ENCODE measurements around the gene NFATC3.

DNA sequence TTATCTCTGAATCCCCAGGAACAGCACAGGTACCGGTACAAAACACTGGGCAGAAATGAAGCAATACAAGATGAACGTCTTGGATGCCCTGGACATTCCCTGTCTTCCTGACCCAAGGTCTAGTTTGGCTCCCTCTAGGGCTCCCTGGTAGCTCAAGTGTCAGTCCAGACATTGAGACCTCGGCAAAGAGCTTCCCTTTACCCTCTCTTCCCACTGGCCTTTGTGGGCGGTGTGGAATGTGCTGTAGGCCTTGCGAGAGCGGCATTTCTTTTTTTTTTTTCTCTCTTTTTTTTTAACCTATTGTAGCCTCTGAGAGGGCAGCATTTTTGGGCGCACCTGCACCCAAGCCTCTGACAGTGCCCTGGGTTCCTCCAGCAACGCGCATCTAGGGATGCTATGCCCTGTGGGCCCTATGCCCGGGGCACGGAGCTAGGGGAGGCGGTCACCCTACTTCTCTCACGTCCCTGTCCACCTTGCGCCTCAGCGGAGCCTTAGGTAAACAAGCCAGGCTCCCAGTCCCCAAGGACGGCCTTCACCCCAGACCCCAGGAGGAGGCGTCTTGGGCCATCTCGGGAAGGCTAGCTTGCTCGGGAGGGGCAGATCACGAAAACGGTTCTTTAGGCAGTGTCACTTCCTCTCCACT lies 1.2 kb upstream of the NFATC3 start:
- TF ChIP-seq HDGF (IDR thresholded peaks at IDR 0.05; ENCODE audit: borderline replicate concordance) (no peak), ZNF384 (IDR thresholded peaks at IDR 0.05) (no peak), BHLHE40 (IDR thresholded peaks at IDR 0.05; ENCODE audit: borderline replicate concordance) (no peak), ELF4 (IDR thresholded peaks at IDR 0.05) (no peak), FOXM1 (IDR thresholded peaks at IDR 0.05; ENCODE audit: borderline replicate concordance) (no peak), SUZ12 (IDR thresholded peaks at IDR 0.05) (no peak), FOXA1 (IDR thresholded peaks at IDR 0.05) (no peak)
- TF ChIP-seq, protein P1, sequence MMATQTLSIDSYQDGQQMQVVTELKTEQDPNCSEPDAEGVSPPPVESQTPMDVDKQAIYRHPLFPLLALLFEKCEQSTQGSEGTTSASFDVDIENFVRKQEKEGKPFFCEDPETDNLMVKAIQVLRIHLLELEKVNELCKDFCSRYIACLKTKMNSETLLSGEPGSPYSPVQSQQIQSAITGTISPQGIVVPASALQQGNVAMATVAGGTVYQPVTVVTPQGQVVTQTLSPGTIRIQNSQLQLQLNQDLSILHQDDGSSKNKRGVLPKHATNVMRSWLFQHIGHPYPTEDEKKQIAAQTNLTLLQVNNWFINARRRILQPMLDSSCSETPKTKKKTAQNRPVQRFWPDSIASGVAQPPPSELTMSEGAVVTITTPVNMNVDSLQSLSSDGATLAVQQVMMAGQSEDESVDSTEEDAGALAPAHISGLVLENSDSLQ (IDR thresholded peaks at IDR 0.05) = no peak

All from HEK293T (cell line).